Measurements from ENCODE around the gene STX8. TPM values are rescaled to one million over a fixed set of nuclear protein-coding genes. Genes with fewer than 3 reads are reported as not detected.

STX8 gene
- total and polyA plus RNA-seq, 7 donors: 34.0 to 70.6 (median 50.5) TPM

- intact Hi-C loops (cut with DNase I): no loop called here
- Histone ChIP-seq H3K36me3 (ENCODE audit: insufficient read depth in 1 of 2, low read depth in 1 of 2) (no peaks in the 10 kb centered on the region), H3K27me3 (ENCODE audit: insufficient read depth in 3 of 3, low read length in 2 of 3) (no peaks in the 10 kb centered on the region), H3K4me1 (peaks cover 25% of the 10 kb centered on the region), H3K27ac (no peak overlapping the region), H3K9me3 (no peaks in the 10 kb centered on the region), H3K4me3 (no peak overlapping the region)
- DNase-seq: no peak
- peak in 3 of 4 donors; percentile 57 to 79 (median 68) for ATAC-seq
- TF ChIP-seq CTCF (IDR thresholded peaks at IDR 0.05): no peak
- 49 to 72% (median 59%) methylated on average over 3 of the region's 3 CpGs for WGBS, 3 donors
Measured at GRCh38 chr17:9434642-9435057, 141.0 kb downstream of the STX8 start.

GRCh38 chr17:9432934-9433421 is 142.6 kb downstream of the STX8 start:
- no peaks in the 10 kb centered on the region for H3K36me3 ChIP-seq (ENCODE audit: insufficient read depth in 1 of 2, low read depth in 1 of 2)
- H3K27me3 ChIP-seq (ENCODE audit: insufficient read depth in 3 of 3, low read length in 2 of 3): no peaks in the 10 kb centered on the region
- 82 to 87% (median 86%) methylated on average over 7 of the region's 7 CpGs for WGBS, 3 donors
- H3K9me3 ChIP-seq: no peaks in the 10 kb centered on the region
- peak overlapping the region; percentile 53 for H3K27ac ChIP-seq
- H3K4me1 ChIP-seq: peaks cover 25% of the 10 kb centered on the region
- no peak overlapping the region for H3K4me3 ChIP-seq
- intact Hi-C loops (cut with DNase I): no loop called here
- DNase-seq (no peak), ATAC-seq (no peak)
- no peak for TF ChIP-seq CTCF (IDR thresholded peaks at IDR 0.05)

GRCh38 chr17:9432134-9432885 is 143.3 kb downstream of the STX8 start:
- peak overlapping the region; percentile 53 for H3K27ac ChIP-seq
- H3K9me3 ChIP-seq: no peaks in the 10 kb centered on the region
- peaks cover 30% of the 10 kb centered on the region for H3K4me1 ChIP-seq
- intact Hi-C loops (cut with DNase I): no loop called here
- DNase-seq (no peak), ATAC-seq (peak in 2 of 4 donors; percentile 53 to 56)
- no peaks in the 10 kb centered on the region for H3K36me3 ChIP-seq (ENCODE audit: insufficient read depth in 1 of 2, low read depth in 1 of 2)
- no peaks in the 10 kb centered on the region for H3K27me3 ChIP-seq (ENCODE audit: insufficient read depth in 3 of 3, low read length in 2 of 3)
- WGBS, 3 donors: 31 to 38% (median 33%) methylated on average over 6 of the region's 6 CpGs
- no peak overlapping the region for H3K4me3 ChIP-seq
- no peak for TF ChIP-seq CTCF (IDR thresholded peaks at IDR 0.05)

- H3K36me3 ChIP-seq (ENCODE audit: insufficient read depth in 1 of 2, low read depth in 1 of 2): no peaks in the 10 kb centered on the region
- H3K4me1 ChIP-seq: peaks cover 34% of the 10 kb centered on the region
- H3K27ac ChIP-seq: peak overlapping the region; percentile 53
Measured at GRCh38 chr17:9431620-9432019, 144.0 kb downstream of the STX8 start.

More at GRCh38 chr17:9431620-9432019, 144.0 kb downstream of the STX8 start:
- no peak overlapping the region for H3K4me3 ChIP-seq
- DNase-seq (no peak), ATAC-seq (no peak)
- WGBS, 3 donors: 12 to 24% (median 17%) methylated on average over 2 of the region's 2 CpGs
- no peaks in the 10 kb centered on the region for H3K27me3 ChIP-seq (ENCODE audit: insufficient read depth in 3 of 3, low read length in 2 of 3)
- TF ChIP-seq CTCF (IDR thresholded peaks at IDR 0.05): no peak
- no peaks in the 10 kb centered on the region for H3K9me3 ChIP-seq
- intact Hi-C loops (cut with DNase I): no loop called here
